ENCODE results near the gene GSC. TPM values are rescaled to one million over a fixed set of nuclear protein-coding genes. Genes with fewer than 3 reads are reported as not detected.
A peak's percentile ranks its signal among the peaks of the same experiment; 100 is the strongest.
"Not testable (repeated sequence)": the region's sequence is repeated elsewhere in the genome, so short reads cannot be mapped to it uniquely, and the experiment has no call there.

GSC gene
- not detected for polyA plus RNA-seq (ENCODE audit: insufficient read length in 3 of 3)

- no peak for DNase-seq (ENCODE audit: low read depth in 3 of 3, low spot score in 2 of 3)
These were observed at the start of gene GSC for GRCh38 chr14:94769391-94770250. Gene GSC, minus strand, starts transcription at chr14:94770113. Its CDS starts 98 bp downstream, at chr14:94770015.

GRCh38 chr14:94819531-94819930 lies 49.6 kb upstream of the GSC start:
- DNase-seq (ENCODE audit: low read depth in 3 of 3, low spot score in 2 of 3) = no peak

- DNase-seq (ENCODE audit: low read depth in 3 of 3, low spot score in 2 of 3) = no peak
These were observed 46.2 kb upstream of the GSC start for GRCh38 chr14:94816113-94816512.

- DNase-seq (ENCODE audit: low read depth in 3 of 3, low spot score in 2 of 3) = peak in 1 of 3 donors; percentile 15
These were observed 35.9 kb upstream of the GSC start for GRCh38 chr14:94805680-94806288.

- DNase-seq (ENCODE audit: low read depth in 3 of 3, low spot score in 2 of 3) = no peak
These were observed 31.3 kb upstream of the GSC start for GRCh38 chr14:94801225-94801624.

- not testable (repeated sequence) for DNase-seq (ENCODE audit: low read depth in 3 of 3, low spot score in 2 of 3)
These were observed 30.9 kb upstream of the GSC start for GRCh38 chr14:94800764-94801163.

- DNase-seq (ENCODE audit: low read depth in 3 of 3, low spot score in 2 of 3) = no peak
These were observed 28.0 kb upstream of the GSC start for GRCh38 chr14:94797887-94798286.

- DNase-seq (ENCODE audit: low read depth in 3 of 3, low spot score in 2 of 3) = no peak
These were observed 26.4 kb upstream of the GSC start for GRCh38 chr14:94796278-94796677.

- DNase-seq (ENCODE audit: low read depth in 3 of 3, low spot score in 2 of 3) = no peak
These were observed 25.5 kb upstream of the GSC start for GRCh38 chr14:94795372-94795771.

- no peak for DNase-seq (ENCODE audit: low read depth in 3 of 3, low spot score in 2 of 3)
These were observed 24.0 kb upstream of the GSC start for GRCh38 chr14:94793901-94794300.

GRCh38 chr14:94787655-94788054 lies 17.7 kb upstream of the GSC start:
- no peak for DNase-seq (ENCODE audit: low read depth in 3 of 3, low spot score in 2 of 3)

GRCh38 chr14:94787092-94787491 lies 17.2 kb upstream of the GSC start:
- no peak for DNase-seq (ENCODE audit: low read depth in 3 of 3, low spot score in 2 of 3)

- DNase-seq (ENCODE audit: low read depth in 3 of 3, low spot score in 2 of 3) = no peak
These were observed 10.9 kb upstream of the GSC start for GRCh38 chr14:94780536-94781399.

GRCh38 chr14:94779713-94780112 lies 9.8 kb upstream of the GSC start:
- DNase-seq (ENCODE audit: low read depth in 3 of 3, low spot score in 2 of 3) = no peak

GRCh38 chr14:94775871-94776210 lies 5.9 kb upstream of the GSC start:
- DNase-seq (ENCODE audit: low read depth in 3 of 3, low spot score in 2 of 3) = no peak

GRCh38 chr14:94775091-94775870 lies 5.4 kb upstream of the GSC start:
- no peak for DNase-seq (ENCODE audit: low read depth in 3 of 3, low spot score in 2 of 3)

- no peak for DNase-seq (ENCODE audit: low read depth in 3 of 3, low spot score in 2 of 3)
These were observed 4.6 kb upstream of the GSC start for GRCh38 chr14:94774344-94775090.

GRCh38 chr14:94773655-94774343 lies 3.9 kb upstream of the GSC start:
- no peak for DNase-seq (ENCODE audit: low read depth in 3 of 3, low spot score in 2 of 3)

GRCh38 chr14:94773061-94773648 lies 3.2 kb upstream of the GSC start:
- no peak for DNase-seq (ENCODE audit: low read depth in 3 of 3, low spot score in 2 of 3)

Data from right renal cortex interstitium (tissue), 3 donors.